K562 (cell line): Measurements from ENCODE around the gene FJX1. TPM values are rescaled to one million over a fixed set of nuclear protein-coding genes. Genes with fewer than 3 reads are reported as not detected.

Experiments
- ARNT ChIP-seq, 2 experiments: fragments of 450-650 bp; IDR thresholded peaks; 2 replicates each; pipeline ENCODE4 v1.6.1; 2016; ENCODE audit warnings: mild to moderate bottlenecking in 1 of 2
- CREM ChIP-seq: IDR thresholded peaks from 2 replicates; pipeline ENCODE4 v1.6.1; 2014; ENCODE audit warnings: antibody characterized with exemption, low read depth
- CTBP1 ChIP-seq: fragments of 450-650 bp; IDR thresholded peaks from 2 replicates; pipeline ENCODE4 v1.6.1; 2016; ENCODE audit warnings: borderline replicate concordance
- CTCF ChIP-seq, 3 experiments: IDR thresholded peaks in 2 of 3; conservative IDR thresholded peaks in 1 of 3; 2 replicates each; pipeline ENCODE4 v1.5.1; 2011 to 2012; ENCODE audit warnings: low read length in 3 of 3, mild to moderate bottlenecking in 3 of 3, control low read depth in 2 of 3, improper control_type of control experiment in 1 of 3, inconsistent platforms in 1 of 3, low read depth in 1 of 3, mixed read lengths in 1 of 3, moderate library complexity in 1 of 3; ENCODE audit not compliant: insufficient read depth in 2 of 3
- JUN ChIP-seq, 2 experiments: sonication (generic) in 1 of 2; formaldehyde crosslinking in 1 of 2; IDR thresholded peaks; 2 replicates each; pipeline versions ENCODE4 v1.6.1 to v1.8.0; 2012 to 2022; ENCODE audit warnings: borderline replicate concordance in 2 of 2, mild to moderate bottlenecking in 2 of 2, improper control_type of control experiment in 1 of 2, low read depth in 1 of 2, low read length in 1 of 2, missing genetic modification reagents in 1 of 2
- MEIS2 ChIP-seq: fragments of 450-650 bp; IDR thresholded peaks from 2 replicates; pipeline ENCODE4 v1.6.1; 2014; ENCODE audit warnings: mild to moderate bottlenecking; ENCODE audit not compliant: partially characterized antibody
- NKRF ChIP-seq: fragments of 450-650 bp; IDR thresholded peaks from 2 replicates; pipeline ENCODE4 v1.6.1; 2016; ENCODE audit warnings: borderline replicate concordance
- TARDBP ChIP-seq: fragments of 450-650 bp; IDR thresholded peaks from 2 replicates; pipeline ENCODE4 v1.6.1; 2016
- XRCC3 ChIP-seq: fragments of 450-650 bp; IDR thresholded peaks from 2 replicates; pipeline ENCODE4 v1.6.1; 2017; ENCODE audit warnings: mild to moderate bottlenecking, moderate library complexity
- ZBTB43 ChIP-seq: sonication (generic); formaldehyde crosslinking; IDR thresholded peaks from 2 replicates; pipeline ENCODE4 v1.8.0; 2023; ENCODE audit warnings: mild to moderate bottlenecking, missing genetic modification reagents
- ZBTB49 ChIP-seq: sonication (generic); formaldehyde crosslinking; IDR thresholded peaks from 2 replicates; pipeline ENCODE4 v1.8.0; 2022; ENCODE audit warnings: missing genetic modification reagents, mild to moderate bottlenecking, borderline replicate concordance
- ZFP30 ChIP-seq: fragments of 250-450 bp; sonication (Bioruptor Pico); IDR thresholded peaks from 2 replicates; pipeline ENCODE4 v1.8.0; 2022; ENCODE audit warnings: moderate library complexity, mild to moderate bottlenecking, inconsistent platforms, borderline replicate concordance
- ZNF197 ChIP-seq: fragments of 200-800 bp; sonication (Bioruptor generic); IDR thresholded peaks from 2 replicates; pipeline ENCODE4 v1.6.1; 2016; ENCODE audit warnings: low read depth, missing genetic modification characterization, missing compliant biosample characterization
- ZNF232 ChIP-seq: sonication (generic); formaldehyde crosslinking; IDR thresholded peaks from 2 replicates; pipeline ENCODE4 v1.8.0; 2022; ENCODE audit warnings: mild to moderate bottlenecking, missing genetic modification reagents
- polyA plus RNA-seq, 8 experiments: library from polyadenylated mRNA; depleted of rRNA in 4 of 8; stranded (reverse) in 5 of 8; unstranded in 3 of 8; fragments of >200 nt; fragmentation: Nextera tagmentation in 2 of 8; fragmentation: Illumina TruSeq in 1 of 8; extraction: Ambion mirVana in 2 of 8; extraction: Trizol in 1 of 8; gene quantifications; 2 replicates each; pipeline versions ENCODE4 v1.2.1 to v1.2.3, GENCODE V29; 2011 to 2014; ENCODE audit warnings: inconsistent platforms in 1 of 8, missing spikeins in 1 of 8
- total RNA-seq, 7 experiments: library from RNA; depleted of rRNA in 6 of 7; stranded (reverse); fragments of >200 nt in 6 of 7; fragmentation: Illumina TruSeq in 2 of 7; extraction: Trizol in 2 of 7; gene quantifications; 2 replicates each; pipeline versions ENCODE4 v1.2.1 to v1.2.3, GENCODE V29; 2011 to 2021; ENCODE audit warnings: low replicate concordance in 1 of 7
- TF ChIP-seq, protein P1 (sequence below): IDR thresholded peaks from 2 replicates; pipeline ENCODE4 v1.6.1; 2012; ENCODE audit warnings: low read depth, low read length, improper control_type of control experiment, borderline replicate concordance
- TF ChIP-seq, protein P2 (sequence below), 2 experiments: fragments of 450-650 bp; IDR thresholded peaks; 2 replicates each; pipeline ENCODE4 v1.6.1; 2016

FJX1 gene
- total and polyA plus RNA-seq, 9 of the 15 experiments (the other 6 are each of a cell fraction or from before 2014, with no cell fraction given), result 0.10 to 2.7 (median 0.72) TPM

DNA sequence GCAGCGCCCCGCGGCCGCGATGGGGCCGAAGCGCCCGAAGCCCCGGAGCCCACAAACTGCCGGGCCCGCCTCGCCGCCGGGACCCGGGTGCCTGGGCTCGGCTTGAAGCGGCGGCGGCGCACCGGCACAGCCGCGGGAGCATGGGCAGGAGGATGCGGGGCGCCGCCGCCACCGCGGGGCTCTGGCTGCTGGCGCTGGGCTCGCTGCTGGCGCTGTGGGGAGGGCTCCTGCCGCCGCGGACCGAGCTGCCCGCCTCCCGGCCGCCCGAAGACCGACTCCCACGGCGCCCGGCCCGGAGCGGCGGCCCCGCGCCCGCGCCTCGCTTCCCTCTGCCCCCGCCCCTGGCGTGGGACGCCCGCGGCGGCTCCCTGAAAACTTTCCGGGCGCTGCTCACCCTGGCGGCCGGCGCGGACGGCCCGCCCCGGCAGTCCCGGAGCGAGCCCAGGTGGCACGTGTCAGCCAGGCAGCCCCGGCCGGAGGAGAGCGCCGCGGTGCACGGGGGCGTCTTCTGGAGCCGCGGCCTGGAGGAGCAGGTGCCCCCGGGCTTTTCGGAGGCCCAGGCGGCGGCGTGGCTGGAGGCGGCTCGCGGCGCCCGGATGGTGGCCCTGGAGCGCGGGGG, 346 bp downstream of the FJX1 start (continued):
- TF ChIP-seq CTCF (IDR thresholded peaks at IDR 0.05 in 2 of 3, conservative IDR thresholded peaks at IDR 0.05 in 1 of 3; ENCODE audit: insufficient read depth in 2 of 3, low read depth in 1 of 3, low read length in 3 of 3), result 0 out of 6 replicates have a peak, but pooled peaks of 1 of the 3 experiments have one; percentile 7
- TF ChIP-seq CTBP1, result peak; percentile 27; the same call in 1 of the 2 replicates
- TF ChIP-seq ZNF232, result no peak
- no peak for TF ChIP-seq ZBTB49 (CRISPR knock-in tag)
- TF ChIP-seq MEIS2, result no peak
- no peak for TF ChIP-seq NKRF
- no peak for TF ChIP-seq JUN (IDR thresholded peaks at IDR 0.05; ENCODE audit: borderline replicate concordance, low read depth, low read length)
- 0 out of 2 replicates have a peak, but pooled peaks have one; percentile 52 for TF ChIP-seq JUN (CRISPR knock-in tag; IDR thresholded peaks at IDR 0.05; ENCODE audit: borderline replicate concordance)
- no peak for TF ChIP-seq TARDBP
- no peak for TF ChIP-seq XRCC3
- no peak for TF ChIP-seq ZBTB43 (CRISPR knock-in tag)
- no peak for TF ChIP-seq CREM
- TF ChIP-seq ZNF197 (CRISPR knock-in tag), result no peak
- TF ChIP-seq, protein P1, sequence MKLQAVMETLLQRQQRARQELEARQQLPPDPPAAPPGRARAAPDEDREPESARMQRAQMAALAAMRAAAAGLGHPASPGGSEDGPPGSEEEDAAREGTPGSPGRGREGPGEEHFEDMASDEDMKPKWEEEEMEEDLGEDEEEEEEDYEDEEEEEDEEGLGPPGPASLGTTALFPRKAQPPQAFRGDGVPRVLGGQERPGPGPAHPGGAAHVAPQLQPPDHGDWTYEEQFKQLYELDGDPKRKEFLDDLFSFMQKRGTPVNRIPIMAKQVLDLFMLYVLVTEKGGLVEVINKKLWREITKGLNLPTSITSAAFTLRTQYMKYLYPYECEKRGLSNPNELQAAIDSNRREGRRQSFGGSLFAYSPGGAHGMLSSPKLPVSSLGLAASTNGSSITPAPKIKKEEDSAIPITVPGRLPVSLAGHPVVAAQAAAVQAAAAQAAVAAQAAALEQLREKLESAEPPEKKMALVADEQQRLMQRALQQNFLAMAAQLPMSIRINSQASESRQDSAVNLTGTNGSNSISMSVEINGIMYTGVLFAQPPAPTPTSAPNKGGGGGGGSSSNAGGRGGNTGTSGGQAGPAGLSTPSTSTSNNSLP, result no peak
- TF ChIP-seq, protein P2, sequence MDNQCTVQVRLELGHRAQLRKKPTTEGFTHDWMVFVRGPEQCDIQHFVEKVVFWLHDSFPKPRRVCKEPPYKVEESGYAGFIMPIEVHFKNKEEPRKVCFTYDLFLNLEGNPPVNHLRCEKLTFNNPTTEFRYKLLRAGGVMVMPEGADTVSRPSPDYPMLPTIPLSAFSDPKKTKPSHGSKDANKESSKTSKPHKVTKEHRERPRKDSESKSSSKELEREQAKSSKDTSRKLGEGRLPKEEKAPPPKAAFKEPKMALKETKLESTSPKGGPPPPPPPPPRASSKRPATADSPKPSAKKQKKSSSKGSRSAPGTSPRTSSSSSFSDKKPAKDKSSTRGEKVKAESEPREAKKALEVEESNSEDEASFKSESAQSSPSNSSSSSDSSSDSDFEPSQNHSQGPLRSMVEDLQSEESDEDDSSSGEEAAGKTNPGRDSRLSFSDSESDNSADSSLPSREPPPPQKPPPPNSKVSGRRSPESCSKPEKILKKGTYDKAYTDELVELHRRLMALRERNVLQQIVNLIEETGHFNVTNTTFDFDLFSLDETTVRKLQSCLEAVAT (IDR thresholded peaks at IDR 0.05), result no peak
- no peak for TF ChIP-seq ZFP30 (CRISPR knock-in tag)
- TF ChIP-seq ARNT (IDR thresholded peaks at IDR 0.05), result no peak
